HepG2 (cell line): Measurements from ENCODE around the gene TBC1D1.

Source experiments
- DMAP1 ChIP-seq: IDR thresholded peaks from 2 replicates; pipeline ENCODE4 v1.6.1; 2016
- TBX2 ChIP-seq: sonication (generic); formaldehyde crosslinking; IDR thresholded peaks from 2 replicates; pipeline ENCODE4 v1.5.0; 2020; ENCODE audit warnings: missing genetic modification reagents, mild to moderate bottlenecking, borderline replicate concordance
- TF ChIP-seq, protein P1 (sequence below): sonication (generic); formaldehyde crosslinking; conservative IDR thresholded peaks from 2 replicates; pipeline ENCODE4 v1.5.0; 2020; ENCODE audit warnings: missing genetic modification reagents

DNA sequence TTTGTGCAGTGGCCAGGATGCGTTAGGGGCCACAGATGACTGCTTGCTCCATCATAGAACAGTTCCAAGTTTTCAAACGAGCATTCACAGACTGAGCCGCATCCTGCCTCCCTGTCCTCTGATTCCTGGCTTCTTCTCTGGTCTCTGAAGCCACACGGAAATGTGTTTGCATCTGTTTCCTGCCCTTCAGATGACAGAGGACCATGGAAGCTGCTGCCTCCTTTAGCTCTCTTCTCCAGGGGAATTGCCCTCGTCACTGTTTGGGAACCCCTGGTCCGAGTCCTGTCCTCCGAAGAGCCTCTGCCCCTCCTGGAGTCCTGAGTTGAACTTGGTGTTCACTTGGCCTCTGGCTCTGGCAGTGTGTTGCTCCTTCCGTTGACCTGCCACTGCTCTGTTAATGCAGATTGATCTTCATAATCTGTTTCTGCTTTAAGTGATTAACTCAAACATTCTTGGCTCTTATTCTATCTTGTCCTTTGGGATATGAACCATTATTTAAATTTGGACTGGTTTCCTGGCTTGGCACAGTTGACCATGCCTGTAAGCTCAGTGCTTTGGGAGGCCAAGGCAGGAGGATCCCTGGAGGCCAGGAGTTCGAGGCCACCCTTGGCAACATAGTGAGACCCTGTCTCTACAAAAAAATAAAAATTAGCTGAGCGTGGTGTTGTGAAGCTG, 165.3 kb downstream of the TBC1D1 start:
- TF ChIP-seq TBX2 (no peak), DMAP1 (CRISPR knock-in tag) (no peak)
- TF ChIP-seq, protein P1, sequence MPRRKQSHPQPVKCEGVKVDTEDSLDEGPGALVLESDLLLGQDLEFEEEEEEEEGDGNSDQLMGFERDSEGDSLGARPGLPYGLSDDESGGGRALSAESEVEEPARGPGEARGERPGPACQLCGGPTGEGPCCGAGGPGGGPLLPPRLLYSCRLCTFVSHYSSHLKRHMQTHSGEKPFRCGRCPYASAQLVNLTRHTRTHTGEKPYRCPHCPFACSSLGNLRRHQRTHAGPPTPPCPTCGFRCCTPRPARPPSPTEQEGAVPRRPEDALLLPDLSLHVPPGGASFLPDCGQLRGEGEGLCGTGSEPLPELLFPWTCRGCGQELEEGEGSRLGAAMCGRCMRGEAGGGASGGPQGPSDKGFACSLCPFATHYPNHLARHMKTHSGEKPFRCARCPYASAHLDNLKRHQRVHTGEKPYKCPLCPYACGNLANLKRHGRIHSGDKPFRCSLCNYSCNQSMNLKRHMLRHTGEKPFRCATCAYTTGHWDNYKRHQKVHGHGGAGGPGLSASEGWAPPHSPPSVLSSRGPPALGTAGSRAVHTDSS = no peak
